MCF 10A (cell line): ENCODE results near the gene SLC12A3. TPM values are rescaled to one million over a fixed set of nuclear protein-coding genes. Genes with fewer than 3 reads are reported as not detected.
"Not testable (repeated sequence)": the region's sequence is repeated elsewhere in the genome, so short reads cannot be mapped to it uniquely, and the experiment has no call there.

ENCODE experiments used
- BruUV-seq: library from RNA; stranded (reverse); fragments of 400-500 nt; replicated peaks from 2 replicates; lab custom pipeline; 2021; lab: Mats Ljungman, UMichigan
- CTCF ChIA-PET: fragments of 300-600 bp; sonication (Branson Sonifier 250); formaldehyde crosslinking; extraction: SDS; loops from one replicate; lab custom pipeline; 2021; ENCODE audit warnings: antibody characterized with exemption, inconsistent platforms; lab: Yijun Ruan, JAX
- POLR2A ChIA-PET: fragments of 300-600, 350-650 bp; sonication (Branson Sonifier 250); formaldehyde crosslinking; extraction: SDS; loops from one replicate; lab custom pipeline; 2020; ENCODE audit warnings: antibody characterized with exemption, inconsistent platforms; lab: Yijun Ruan, JAX
- DNase-seq: peaks from one replicate; pipeline ENCODE4 v3.0.0-alpha.2; 2018; ENCODE audit not compliant: unreplicated experiment
- H3K27ac Mint-ChIP-seq: one replicate; pipeline ENCODE4 v1.8.0; 2022; ENCODE audit warnings: mild to moderate bottlenecking, low read depth, mixed read lengths; ENCODE audit not compliant: unreplicated experiment
- H3K27me3 Mint-ChIP-seq: one replicate; pipeline ENCODE4 v1.8.0; 2022; ENCODE audit warnings: mixed read lengths; ENCODE audit not compliant: insufficient read depth, unreplicated experiment
- H3K36me3 Mint-ChIP-seq: one replicate; pipeline ENCODE4 v1.8.0; 2022; ENCODE audit warnings: mild to moderate bottlenecking, moderate library complexity, mixed read lengths; ENCODE audit not compliant: insufficient read depth, unreplicated experiment
- H3K4me1 Mint-ChIP-seq: one replicate; pipeline ENCODE4 v1.8.0; 2022; ENCODE audit warnings: mixed read lengths; ENCODE audit not compliant: insufficient read depth, unreplicated experiment
- H3K4me3 Mint-ChIP-seq: one replicate; pipeline ENCODE4 v1.8.0; 2022; ENCODE audit warnings: mild to moderate bottlenecking, moderate library complexity, mixed read lengths; ENCODE audit not compliant: unreplicated experiment
- H3K9me3 Mint-ChIP-seq: one replicate; pipeline ENCODE4 v1.8.0; 2022; ENCODE audit warnings: mixed read lengths; ENCODE audit not compliant: unreplicated experiment
- CTCF ChIP-seq: fragments of 200-600 bp; IDR thresholded peaks from one replicate; pipeline ENCODE4 v1.8.0; 2022; ENCODE audit warnings: antibody characterized with exemption, mild to moderate bottlenecking; ENCODE audit not compliant: unreplicated experiment
- intact Hi-C: fragments of 100-400 bp; cut with micrococcal nuclease; formaldehyde crosslinking; loops from 2 replicates; pipeline ENCODE4 v1.14.1; 2022
- total RNA-seq: library from RNA; stranded (reverse); gene quantifications from 2 replicates; pipeline ENCODE4 v1.2.3, GENCODE V29; 2022

The SLC12A3 gene
- total RNA-seq, 1 experiment from 2014 or later, result not detected

DNA sequence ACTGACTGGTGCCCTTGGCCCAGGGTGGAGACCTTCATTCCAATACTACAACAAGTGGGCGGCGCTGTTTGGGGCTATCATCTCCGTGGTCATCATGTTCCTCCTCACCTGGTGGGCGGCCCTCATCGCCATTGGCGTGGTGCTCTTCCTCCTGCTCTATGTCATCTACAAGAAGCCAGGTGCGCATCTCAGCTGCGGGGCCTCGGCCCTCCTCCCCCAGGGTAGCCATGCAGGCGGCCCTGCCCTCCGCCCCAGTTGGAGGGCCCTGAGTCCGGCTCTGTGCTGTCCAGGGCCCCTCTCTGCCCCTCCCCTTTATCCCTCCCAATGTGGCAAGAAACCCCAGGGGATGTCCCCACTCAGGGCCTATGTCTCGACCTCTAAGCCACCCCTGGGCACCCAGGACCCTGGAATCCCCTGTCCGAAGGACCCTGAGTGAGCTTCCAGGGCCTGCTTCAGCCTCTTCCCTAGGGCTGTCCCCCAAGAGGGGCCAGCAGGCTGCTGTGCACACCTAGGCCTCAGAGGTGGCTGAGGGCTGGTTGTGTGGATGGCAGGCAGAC is 19.1 kb downstream of the SLC12A3 start:
- Mint-ChIP-seq H3K27me3 (no peaks in the 10 kb centered on the region), H3K4me1 (no peaks in the 10 kb centered on the region), H3K9me3 (no peaks in the 10 kb centered on the region), H3K36me3 (no peaks in the 10 kb centered on the region), H3K27ac (no peak overlapping the region), H3K4me3 (no peak overlapping the region)
- POLR2A ChIA-PET, result no interaction called here
- CTCF ChIA-PET, result interaction anchor here (1.1 kb wide), 1 partner anchor 86 kb away, joined by 3 read pairs; no protein-coding TSS in a partner anchor
- no peak for DNase-seq
- BruUV-seq, result no TSS peak
- intact Hi-C loops, result no loop called here
- no peak for TF ChIP-seq CTCF

DNA sequence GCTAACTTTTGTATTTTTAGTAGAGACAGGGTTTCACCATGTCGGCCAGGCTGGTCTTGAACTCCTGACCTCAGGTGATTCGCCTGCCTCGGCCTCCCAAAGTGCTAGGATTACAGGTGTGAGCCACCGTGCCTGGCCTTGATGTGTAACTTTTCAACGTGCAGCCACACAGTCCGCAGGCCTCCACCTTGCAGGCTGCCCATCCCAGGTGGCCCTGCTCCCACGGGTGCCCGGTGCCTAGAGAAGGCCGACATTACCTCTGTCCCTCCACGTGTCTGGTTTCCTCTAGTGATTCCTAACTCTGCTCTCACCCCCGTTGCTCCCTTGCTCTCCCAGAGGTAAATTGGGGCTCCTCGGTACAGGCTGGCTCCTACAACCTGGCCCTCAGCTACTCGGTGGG is 19.9 kb downstream of the SLC12A3 start:
- intact Hi-C loops, H3K4me1 Mint-ChIP-seq, H3K9me3 Mint-ChIP-seq, CTCF ChIA-PET, H3K4me3 Mint-ChIP-seq, BruUV-seq, H3K27me3 Mint-ChIP-seq, DNase-seq, POLR2A ChIA-PET, H3K27ac Mint-ChIP-seq, H3K36me3 Mint-ChIP-seq: not testable (repeated sequence)

DNA sequence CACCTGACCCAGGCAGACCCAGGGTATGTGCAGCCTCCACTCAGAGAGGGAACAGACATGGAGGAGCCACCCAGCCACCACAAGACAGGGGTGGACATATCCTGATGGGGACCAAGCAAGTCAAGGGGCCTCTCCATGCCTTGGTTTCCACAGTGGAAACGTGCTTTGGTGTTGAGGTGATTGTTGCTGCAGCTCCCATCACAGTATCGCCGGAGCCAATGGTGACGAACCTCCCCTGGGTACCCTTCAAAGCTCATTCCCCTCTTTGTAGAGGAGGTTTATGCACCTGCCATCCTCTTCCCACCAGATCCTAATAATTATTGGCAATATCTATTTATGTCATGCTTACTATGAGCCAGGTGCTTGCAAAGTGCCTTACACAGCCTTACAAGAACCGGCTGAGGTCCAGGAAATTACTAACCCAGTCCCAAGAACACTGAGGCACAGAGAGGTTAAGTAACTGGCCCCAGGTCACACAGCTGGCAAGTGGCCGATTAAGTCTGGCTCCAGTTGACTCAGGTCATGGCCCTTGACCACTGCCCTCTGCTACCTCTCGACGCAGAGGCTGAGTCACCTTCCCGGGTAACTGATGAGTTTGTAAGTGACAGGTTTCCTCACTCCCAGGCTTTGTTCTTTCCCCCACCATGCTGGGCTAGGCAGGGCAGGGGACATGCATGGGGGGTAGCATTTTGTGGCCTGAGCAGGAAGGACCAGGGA is 20.6 kb downstream of the SLC12A3 start:
- H3K27me3 Mint-ChIP-seq, result no peaks in the 10 kb centered on the region
- ChIA-PET POLR2A (no interaction called here), CTCF (no interaction called here)
- H3K9me3 Mint-ChIP-seq, result no peaks in the 10 kb centered on the region
- no peaks in the 10 kb centered on the region for H3K36me3 Mint-ChIP-seq
- H3K4me3 Mint-ChIP-seq, result no peak overlapping the region
- no peak overlapping the region for H3K27ac Mint-ChIP-seq
- TF ChIP-seq CTCF, result no peak
- intact Hi-C loops, result no loop called here
- H3K4me1 Mint-ChIP-seq, result no peaks in the 10 kb centered on the region
- DNase-seq, result no peak
- BruUV-seq, result no TSS peak

- no peaks in the 10 kb centered on the region for H3K9me3 Mint-ChIP-seq
- no peak for TF ChIP-seq CTCF
- intact Hi-C loops, result no loop called here
- no peaks in the 10 kb centered on the region for H3K36me3 Mint-ChIP-seq
- no TSS peak for BruUV-seq
- ChIA-PET CTCF (no interaction called here), POLR2A (no interaction called here)
- no peak overlapping the region for H3K27ac Mint-ChIP-seq
- H3K4me3 Mint-ChIP-seq, result no peak overlapping the region
- no peak for DNase-seq
- H3K27me3 Mint-ChIP-seq, result no peaks in the 10 kb centered on the region
- H3K4me1 Mint-ChIP-seq, result no peaks in the 10 kb centered on the region
Measured at GRCh38 chr16:56886296-56886695, 21.3 kb downstream of the SLC12A3 start.
